Hematopoietic multipotent progenitor cell treated with erythropoietin and hydrocortisone succinate and interleukin-3 and kit ligand, for 4 days (in vitro differentiated cells): ENCODE measurements around the gene AMPH.

Experiments
- DNase-seq: peaks from one replicate; pipeline ENCODE4 v3.0.0-alpha.2; 2015

The AMPH gene

DNA sequence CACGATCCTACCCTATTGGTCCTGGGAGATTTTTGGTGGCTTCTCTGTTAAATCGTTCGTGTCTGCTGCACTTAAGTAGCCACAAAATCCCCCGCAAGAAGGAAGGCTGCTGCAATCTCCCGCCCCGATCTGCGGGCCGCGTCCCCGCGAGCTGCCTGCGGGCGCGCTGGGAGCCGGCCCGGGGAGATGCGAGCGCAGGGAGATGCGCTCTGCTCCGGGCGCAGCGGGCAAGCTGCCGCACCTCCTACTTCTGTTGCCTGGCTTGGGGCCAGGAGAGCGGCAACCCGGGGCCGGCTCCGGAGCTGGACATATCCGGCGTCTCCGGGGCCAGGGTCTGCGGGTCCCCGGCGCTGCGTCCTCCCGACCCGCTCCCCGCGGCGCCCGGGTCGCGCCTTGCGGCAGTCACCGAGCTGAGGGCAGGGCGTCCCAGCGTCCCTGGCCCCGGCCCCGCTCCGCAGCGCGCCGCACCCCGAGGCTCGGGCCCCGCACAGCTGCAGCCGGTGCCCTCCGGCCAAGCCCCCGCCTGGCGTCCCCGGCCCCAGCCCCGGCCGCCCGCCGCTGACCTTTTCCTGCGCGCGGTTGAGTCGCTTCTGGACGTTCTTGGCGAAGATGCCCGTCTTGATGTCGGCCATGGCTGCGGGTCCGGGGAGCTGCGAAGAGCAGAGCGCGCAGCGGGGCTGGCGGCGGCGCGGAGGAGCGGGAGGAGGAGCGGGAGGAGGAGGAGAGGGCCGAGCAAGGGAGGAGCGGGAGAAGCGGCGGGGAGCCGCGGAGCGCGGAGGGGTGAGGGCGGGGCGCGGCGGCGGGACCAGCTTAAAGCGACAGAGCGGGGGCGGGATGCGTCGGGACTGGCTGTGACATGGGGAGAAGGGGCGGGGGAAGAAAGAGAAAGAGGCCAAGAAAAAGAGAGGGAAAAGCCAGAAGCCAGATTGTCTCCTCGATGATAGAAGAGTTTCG lies at the start of gene AMPH:
TSS of gene AMPH (minus strand) at position 654 of the 954 bp plus-strand sequence. CDS start at position 632, 22 bp downstream.
- DNase-seq, result peak; percentile 32

DNA sequence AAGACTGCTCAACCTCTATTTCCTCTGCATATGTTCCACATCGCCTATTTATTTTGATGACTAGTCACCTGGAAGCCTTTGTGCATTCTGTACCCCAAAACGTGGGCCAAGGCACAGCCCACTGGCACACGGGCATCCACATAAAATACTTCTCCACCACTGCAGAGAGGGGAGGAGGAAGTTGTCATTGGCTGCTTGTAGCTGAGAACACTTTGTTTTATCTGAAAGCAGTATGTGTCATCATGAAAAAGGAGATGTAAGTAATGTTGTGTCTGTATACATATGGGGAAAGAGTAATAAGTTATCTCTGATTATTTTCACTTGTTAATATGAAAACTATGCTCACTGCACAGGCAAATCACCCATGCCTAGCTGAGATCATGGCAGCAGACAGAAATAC lies 48.2 kb upstream of the AMPH start:
- DNase-seq, result no peak

DNA sequence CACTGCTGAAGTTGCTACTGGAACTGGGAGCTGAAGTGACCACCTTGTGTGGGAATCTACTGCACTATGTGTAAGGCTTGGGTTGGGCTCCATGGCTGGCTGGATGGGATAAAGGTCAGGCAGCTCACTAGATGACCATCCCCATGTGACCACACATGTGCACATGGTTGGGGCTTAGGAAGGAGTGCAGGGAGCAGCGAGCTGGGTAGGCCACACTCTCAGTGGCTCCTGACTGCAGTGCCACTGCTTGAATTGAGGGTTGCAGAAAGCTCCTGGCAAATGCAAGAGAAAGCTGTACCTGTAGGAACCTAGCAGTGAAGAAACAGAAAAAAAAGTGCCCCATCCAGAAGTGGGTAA lies 47.5 kb upstream of the AMPH start:
- no peak for DNase-seq

DNA sequence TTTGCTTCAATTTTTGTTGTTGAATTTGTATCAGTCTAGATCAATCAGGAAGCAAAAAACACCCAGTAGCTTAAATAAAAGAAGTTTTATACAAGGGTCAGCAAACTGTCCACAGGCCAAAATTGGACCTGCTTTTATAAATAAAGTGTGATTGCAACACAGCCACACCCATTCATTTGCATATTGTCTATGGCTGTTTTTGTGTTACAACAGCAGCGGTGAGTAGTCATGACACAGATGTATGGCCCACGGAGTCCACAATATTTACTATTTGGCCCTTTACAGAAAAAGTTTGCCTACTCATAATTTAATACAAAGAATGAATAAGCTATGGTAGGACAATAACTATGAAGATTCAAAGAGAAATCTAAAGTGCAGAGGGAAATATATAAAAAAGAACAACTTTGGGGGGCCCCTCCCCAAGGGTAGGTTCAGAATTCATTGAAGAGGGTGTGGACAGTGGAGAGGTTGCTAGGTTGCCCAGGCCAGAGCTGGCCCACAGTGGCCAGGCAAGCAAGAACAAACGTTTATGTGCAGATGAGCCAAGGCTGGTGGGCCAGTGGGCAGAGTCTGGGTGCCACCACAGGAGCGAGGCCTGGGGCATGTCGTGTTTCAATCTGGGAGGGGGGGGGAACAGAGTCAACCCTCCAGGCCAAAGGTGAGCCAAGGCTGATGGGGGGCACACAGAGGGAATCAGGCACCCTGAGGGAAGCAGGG lies 47.0 kb upstream of the AMPH start:
- DNase-seq, result no peak

DNA sequence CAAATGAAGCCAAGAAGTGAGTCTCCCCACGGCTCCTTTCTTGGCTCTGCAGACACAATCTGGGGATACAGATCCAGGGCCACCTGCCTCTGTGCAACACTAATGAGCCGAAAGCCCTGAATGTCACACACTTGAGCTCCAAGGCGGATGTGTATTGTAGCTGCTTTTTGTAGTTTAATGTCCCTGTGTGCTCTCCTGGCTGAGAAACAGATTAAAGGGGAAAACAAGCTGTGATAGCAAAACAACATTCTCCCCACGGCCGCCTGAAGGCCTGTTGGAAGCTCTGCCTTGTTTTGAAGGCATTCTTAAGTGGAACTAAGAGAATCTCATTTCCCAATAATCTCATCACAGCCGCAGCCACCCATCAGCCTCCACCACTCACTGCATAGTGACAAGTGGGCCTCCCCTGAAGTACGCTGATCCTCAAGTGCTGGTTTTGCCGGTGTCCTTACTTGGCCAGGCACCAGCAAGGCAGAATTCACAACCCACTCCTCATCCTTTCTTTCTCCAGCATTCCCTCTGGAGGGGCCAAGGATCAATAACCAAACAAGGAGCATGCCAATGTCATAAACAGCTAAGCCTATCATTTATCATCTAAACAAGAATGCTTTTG lies 44.4 kb upstream of the AMPH start:
- no peak for DNase-seq

DNA sequence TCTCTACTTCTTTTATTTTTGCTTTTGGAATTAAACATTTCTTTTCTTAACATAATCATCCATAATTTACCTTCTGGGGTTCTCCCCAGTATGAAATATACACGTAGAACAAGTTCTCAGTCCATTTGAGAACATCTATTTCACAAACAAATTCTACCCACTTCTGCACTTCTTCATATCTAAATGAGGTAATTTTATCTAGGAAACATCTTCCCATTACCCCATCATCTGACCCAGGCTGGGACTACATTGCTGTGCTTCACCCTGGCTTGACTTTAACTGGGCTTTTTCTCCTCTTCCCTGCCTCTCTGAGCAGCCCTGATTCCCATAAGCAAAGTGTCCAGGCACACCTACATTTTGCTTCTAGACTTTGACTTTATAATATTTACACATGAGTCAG lies 43.3 kb upstream of the AMPH start:
- no peak for DNase-seq

DNA sequence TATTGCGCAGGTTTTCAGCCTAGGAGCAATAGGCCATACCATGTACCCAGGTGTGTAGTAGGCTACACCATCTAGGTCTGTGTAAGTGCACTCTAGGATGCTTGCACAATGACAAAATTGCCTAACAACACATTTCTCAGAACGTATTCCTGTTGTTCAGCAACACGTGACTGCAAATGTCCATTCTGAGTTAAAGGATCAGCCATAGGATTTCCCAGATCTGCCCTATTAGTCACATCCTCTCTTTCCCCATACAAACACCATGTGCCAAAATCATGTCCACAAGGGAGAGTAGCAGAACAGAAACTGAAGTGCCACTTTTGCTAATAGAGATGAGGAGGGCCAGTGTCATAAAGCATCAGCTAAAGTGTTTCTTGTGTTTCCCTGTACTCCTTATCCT lies 42.6 kb upstream of the AMPH start:
- DNase-seq, result no peak

DNA sequence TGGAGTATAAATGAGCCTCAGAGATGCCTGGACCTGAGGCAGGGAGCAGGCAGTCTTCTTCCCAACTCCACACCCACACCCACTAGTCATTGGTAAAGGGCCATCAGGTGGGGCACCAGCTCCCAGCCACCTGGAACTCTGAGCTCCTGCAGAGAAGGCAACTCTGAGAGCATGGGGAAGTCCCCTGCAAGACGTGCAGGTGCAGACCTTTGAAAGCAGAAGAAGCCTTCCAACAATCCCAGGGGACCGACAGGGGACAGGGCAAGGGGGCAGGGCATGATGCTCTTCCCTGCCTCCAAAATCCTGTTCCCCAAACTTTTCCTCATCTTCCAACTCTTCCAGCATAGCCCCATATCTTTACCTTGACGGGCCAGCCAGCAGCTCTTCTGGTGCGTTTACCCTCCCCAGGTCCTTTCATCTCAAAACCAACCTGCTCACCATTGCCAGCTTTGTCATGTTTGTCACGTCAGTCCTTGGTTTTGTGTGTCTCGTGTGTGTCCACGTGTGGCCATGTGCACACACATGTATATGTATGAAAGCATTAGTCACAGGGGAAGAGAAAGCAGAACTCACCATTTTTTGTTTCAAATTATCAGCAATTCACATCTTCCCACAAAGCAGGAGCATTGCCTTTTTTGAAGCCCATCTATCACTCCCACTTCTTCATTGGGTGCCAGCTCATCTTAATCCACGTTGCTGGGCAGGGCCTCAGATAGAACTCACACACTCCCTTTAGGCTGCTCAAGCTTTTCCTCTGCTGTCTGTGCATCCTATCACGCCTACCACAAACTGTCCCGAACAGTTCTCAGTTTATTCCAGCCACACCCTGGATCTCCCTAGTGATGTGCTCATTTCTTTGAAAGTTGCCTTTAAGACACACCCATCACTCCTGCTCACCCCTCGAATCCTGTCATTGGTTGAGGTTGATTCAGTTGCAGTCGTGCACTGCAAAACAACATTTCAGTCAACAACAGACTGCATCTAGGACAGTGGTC lies 41.0 kb upstream of the AMPH start:
- DNase-seq, result peak; percentile 37

DNA sequence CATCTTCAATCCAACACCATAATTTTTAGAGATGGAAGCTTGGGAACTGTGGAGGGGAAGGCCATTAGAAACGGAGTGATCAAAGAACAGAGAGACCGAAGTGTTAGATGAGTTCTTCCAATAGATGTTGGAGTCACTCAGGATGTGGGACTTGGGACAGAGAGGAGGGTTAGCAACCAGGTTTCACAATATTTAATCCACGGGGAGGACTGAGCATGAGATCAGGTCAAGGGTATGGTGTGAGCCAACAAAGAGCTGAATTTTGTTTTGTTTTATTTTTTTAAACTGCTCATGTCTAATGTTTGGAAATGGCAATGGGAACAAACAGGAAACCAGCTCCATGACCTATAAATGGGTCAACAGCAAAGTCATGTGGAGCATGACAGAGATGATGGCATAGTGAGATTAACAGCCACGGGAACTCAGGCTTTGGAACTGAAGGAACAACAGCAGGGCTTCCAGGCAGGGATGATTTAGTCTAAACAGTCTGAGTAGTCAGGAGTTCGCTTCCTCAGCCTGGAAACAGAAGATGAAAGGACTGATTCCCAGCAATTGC lies 38.9 kb upstream of the AMPH start:
- no peak for DNase-seq

DNA sequence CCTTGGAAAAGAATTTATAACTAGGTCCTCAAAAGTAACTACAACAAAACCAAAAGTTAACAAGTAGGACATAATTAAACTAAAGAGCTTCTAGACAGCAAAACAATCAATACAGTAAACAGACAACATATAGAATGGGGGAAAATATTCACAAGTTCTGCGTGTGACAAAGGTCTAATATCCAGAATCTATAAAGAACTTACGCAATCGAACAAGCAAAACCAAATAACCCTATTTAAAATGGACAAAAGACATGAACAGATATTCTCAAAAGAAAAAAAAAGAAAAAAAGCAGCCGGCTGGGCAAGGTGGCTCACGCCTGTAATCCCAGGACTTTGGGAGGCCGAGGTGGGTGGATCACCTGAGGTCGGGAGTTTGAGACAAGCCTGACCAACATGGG lies 33.8 kb upstream of the AMPH start:
- no peak for DNase-seq

DNA sequence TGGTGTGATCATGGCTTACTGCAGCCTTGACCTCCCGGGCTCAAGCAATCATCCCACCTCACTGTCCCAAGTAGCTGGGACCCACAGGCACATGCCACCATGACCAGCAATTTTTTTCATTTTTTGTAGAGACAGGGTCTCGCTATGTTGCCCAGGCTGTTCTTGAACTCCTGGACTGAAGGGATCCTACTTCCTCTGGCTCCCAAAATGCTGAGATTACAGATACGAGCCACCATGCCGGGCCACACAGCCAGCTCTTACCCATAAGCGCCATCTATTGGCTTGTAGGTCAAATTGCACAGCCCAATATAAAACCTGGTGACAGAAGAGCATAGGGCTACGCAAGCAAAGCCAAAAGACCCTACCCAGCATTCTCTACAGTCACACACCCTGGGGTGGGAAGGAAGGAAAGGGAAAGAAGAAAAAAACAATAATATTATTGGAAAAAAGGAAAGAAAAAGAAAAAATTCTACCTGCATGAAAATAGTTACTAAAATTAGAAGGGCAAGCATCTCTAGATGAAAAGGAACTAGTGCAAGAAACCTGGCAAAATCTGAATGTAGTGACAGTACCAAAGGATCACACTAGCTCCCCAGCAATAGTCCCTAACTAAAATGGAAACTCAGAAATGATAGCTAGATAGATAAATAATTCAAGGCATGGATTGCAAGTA lies 29.4 kb upstream of the AMPH start:
- DNase-seq, result peak; percentile 73

DNA sequence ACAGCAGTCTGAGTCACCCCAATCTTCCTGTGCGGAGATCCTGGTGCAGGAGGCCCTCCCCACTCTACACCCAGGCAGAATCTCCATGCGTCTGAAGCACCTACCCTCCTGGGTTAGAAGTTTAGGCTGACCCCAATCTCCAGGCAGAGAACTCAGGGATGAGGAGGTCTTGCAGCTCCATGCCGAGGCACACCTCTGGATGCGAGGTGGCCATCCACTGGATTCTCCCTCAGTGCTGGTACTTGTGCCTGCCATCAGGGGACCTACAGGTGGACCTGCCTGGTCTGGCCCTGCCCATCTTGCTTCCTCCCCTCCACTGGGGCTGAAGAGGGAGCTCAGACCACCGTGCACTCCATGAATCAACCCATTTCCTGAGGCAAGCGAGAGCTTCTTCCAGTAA lies 28.8 kb upstream of the AMPH start:
- no peak for DNase-seq

DNA sequence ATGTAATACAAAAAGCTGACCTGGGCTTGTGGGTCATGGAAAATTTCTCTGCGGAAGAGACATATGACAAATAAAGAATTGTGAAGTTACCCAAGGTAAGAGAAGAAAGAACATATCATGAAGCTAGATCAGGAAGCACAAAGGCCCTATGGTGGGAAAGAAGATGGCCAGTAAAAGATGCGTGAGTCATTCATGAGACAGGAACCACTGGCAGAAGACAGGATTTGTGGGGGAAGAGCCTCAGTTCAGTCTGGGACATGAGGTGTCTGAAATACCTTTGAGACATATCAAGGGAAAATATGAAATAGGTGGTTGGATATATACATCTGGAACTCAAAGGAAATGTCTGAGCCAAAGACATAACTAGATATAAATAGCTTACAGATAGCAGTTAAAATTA lies 27.7 kb upstream of the AMPH start:
- DNase-seq, result no peak

DNA sequence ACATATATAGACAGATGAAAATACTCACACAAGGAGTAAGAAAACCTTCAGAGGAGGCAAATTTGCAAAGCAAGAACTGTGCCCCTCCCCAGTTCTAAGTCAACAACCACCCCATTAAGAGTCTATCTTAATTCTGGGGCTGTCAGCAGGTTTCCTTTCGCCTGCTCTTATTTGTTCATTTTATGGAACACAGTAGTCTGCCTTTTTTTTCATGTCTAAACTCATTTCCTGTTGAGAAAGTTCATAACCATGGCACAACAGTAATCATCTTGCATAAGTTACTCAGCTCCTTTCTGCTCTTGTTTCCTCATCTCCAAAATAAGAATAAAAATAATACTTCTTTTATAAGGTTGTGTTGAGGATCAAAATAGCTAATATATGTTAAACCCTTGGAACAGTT lies 25.8 kb upstream of the AMPH start:
- DNase-seq, result peak; percentile 47

DNA sequence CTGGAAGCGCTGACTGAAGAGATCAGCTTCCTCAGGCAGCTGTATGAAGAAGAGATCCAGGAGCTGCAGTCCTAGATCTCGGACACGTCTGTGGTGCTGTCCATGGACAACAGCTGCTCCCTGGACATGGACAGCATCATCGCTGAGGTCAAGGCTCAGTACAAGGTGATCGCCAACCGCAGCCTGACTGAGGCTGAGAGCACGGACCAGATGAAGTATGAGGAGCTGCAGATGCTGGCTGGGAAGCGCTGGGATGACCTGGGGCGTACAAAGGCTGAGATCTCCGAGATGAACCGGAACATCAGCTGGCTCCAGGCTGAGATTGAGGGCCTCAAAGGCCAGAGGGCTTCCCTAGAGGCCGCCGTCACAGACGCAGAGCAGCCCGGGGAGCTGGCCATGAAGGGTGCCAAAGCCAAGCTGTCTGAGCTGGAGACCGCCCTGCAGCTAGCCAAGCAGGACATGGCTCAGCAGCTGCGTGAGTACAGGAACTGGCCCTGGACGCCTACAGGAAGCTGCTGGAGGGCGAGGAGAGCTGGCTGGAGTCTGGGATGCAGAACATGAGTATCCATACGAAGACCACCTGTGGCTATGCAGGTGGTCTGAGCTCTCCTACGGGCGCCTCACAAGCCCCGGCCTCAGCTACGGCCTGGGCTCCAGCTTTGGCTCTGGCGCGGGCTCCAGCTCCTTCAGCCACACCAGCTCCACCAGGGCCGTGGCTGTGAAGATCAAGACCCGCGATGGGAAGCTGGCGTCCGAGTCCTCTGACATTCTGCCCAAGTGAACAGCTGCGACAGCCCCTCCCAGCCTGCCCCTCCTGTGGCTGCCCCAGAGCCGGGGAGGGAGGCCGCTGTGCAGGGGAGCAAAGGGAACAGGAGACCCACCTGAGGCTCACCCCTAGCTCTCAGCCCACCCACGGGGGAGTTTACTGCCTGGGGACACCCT lies 24.9 kb upstream of the AMPH start:
- no peak for DNase-seq

DNA sequence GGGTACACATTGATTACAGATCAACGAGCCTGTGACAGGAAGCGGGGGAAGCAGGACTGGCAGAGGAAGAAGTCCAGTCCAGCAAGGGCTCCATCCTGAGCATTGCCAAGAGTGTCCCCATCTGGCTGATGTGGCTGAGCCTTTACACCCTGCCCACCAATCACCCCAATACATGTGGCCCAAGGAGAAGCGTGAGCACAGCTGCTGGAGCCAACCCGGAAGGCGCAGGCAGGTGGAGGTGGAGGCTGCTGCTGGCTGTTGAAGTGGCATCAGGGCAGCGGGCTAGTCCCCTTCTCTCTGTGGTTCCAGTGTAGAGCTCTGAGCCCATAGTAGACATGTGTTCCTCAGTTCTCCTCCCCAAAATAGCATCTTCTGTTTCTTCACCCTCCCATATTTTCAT lies 6.8 kb upstream of the AMPH start:
- no peak for DNase-seq

DNA sequence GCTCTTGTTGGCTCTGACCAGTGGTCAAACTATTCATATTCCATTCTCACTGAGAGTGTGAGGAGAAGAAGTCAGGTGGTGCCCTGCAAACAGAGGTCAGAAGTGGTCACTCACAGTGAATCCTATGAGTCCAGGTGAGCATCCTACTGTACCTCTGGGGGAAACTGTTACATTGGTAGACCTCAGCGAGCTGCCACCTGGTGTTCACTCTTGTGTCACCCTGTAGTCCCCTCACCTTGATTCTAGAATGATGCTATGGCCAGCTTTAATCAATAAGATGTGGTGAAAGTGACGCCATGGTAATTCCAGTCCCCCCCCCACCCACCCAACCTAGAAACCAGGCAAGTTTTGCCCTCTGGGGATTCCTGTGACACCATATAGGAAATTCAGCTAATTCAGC lies 1.2 kb upstream of the AMPH start:
- DNase-seq, result no peak

DNA sequence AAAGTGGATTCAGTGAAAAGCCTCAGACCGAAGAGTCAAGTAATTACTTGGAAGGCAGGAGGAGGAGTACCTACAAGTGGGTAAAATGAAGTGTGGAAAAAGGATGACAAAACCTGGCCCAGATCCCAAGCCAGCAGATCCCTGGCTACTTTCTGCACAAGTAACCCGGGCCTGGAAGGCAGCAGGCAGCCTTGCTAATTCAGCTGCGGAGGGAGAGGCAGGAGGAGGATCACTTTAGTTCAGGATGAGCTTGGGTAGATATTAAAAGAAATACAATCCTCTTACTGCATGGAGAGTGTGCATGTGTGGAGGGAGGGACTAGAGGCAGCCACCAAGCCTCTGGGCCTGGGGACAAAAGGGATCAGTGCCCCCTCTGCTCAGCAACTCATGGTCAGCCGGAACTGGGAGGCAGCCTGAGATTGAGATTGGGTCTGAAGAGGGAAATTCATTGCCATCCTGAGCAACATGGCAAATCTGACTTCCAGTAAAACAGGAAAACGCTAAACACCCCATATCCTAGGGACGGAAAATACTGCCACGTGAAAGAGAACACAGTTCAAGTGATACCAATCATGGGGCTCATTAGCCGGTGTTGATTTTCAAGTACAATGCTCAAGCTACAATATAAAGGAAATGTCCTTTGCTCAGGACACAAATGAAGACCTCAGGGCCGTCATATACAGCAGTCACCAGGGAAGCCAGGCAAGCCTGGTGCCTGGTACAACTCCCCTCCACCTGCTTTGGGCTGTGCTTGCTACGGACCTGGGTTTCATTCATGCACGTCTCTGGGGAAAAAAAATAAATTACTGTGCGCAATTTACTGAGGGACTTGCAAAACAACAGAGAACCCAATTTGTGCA lies 1.3 kb downstream of the AMPH start:
- DNase-seq, result no peak

DNA sequence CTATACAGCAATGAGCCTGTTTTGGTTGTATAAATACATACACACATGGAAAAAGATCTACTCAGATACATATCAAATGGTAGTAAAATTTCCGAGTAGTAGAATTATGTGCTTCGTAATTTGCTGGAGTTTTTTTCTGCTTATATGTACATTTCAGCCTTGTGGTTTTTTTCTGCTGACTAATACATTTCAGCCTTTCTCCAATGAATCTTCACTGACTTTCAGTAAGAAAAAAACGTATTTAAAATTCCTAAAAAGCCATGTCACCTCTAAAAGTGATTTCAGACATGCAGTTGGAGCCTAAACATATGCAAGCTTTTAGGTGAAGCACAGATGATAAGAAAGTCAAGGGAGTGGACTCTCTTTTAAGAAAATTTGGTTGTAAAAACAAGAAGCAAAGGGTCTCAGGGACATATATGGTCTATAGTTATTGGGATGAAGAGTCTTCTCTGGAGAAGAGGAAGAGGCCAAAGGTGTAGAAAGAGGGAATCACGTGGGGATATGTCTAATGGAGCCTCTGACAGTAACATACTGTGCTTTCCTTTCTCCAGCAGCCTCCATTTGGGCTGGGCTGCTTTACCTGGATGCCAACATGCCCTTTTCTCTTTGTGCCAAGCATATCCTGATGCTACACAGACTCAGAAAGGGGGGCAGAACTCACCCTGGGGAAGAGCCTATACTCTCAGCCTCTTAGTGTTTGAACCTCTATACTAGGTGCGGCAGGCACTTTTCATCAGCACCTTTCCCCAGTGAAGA lies 2.4 kb downstream of the AMPH start:
- DNase-seq, result no peak
